HCT116 (cell line): ENCODE measurements around the gene CLTC. TPM values are rescaled to one million over a fixed set of nuclear protein-coding genes. Genes with fewer than 3 reads are reported as not detected.

Experiments
- ATAC-seq: fragments of 200-7000 bp; cut with Tn5 transposase; 2 replicates; pipeline ENCODE4 v1.9.1; 2020; ENCODE audit warnings: mild to moderate bottlenecking, moderate library complexity
- BruUV-seq: library from RNA; stranded (reverse); fragments of 400-500 nt; replicated peaks from 2 replicates; lab custom pipeline; 2021; lab: Mats Ljungman, UMichigan
- CTCF ChIA-PET: fragments of 300-600 bp; sonication (Branson Sonifier 250); formaldehyde crosslinking; loops from one replicate; lab custom pipeline; 2021; ENCODE audit warnings: antibody characterized with exemption; lab: Charles Lee
- POLR2A ChIA-PET: fragments of 300-600, 350-600 bp; sonication (Branson Sonifier 250); formaldehyde crosslinking; loops from one replicate; lab custom pipeline; 2021; ENCODE audit warnings: antibody characterized with exemption; lab: Charles Lee
- RAD21 ChIA-PET, 2 experiments: fragments of 300-600 bp; sonication (Branson Sonifier 250); formaldehyde crosslinking; loops; one replicate each; lab custom pipeline; 2023; ENCODE audit warnings: low total read pairs in 2 of 2; ENCODE audit not compliant: uncharacterized antibody in 2 of 2, unreplicated experiment in 2 of 2, low non-redundant PET in 1 of 2; lab: Charles Lee
- DNase-seq: peaks from one replicate; pipeline ENCODE4 v3.0.0-alpha.2; 2010; ENCODE audit warnings: low read depth, low spot score
- H2AFZ ChIP-seq: fragments of 200-600 bp; shearing (Covaris generic), sonication (generic); 2 replicates; pipeline ENCODE4 v1.6.1; 2017; ENCODE audit warnings: low read depth, mixed run types, mixed read lengths, antibody characterized with exemption, low read length; ENCODE audit not compliant: poor library complexity, severe bottlenecking
- H3K27ac ChIP-seq: 2 replicates; pipeline ENCODE4 v1.5.1; 2012; ENCODE audit warnings: low read depth, low read length
- H3K27me3 ChIP-seq: fragments of 200-600 bp; sonication (generic); 2 replicates; pipeline ENCODE4 v1.6.1; 2016; ENCODE audit warnings: mixed run types, low read length, mixed read lengths; ENCODE audit not compliant: insufficient read depth
- H3K36me3 ChIP-seq, 2 experiments: fragments of 200-500 bp in 1 of 2; fragments of 200-600 bp in 1 of 2; sonication (Bioruptor generic) in 1 of 2; sonication (generic) in 1 of 2; 2 replicates each; pipeline versions ENCODE4 v1.5.1 to v1.6.1; 2014 to 2016; ENCODE audit warnings: low read length in 2 of 2, inconsistent platforms in 1 of 2, mixed read lengths in 1 of 2, mixed run types in 1 of 2; ENCODE audit not compliant: insufficient read depth in 2 of 2, control insufficient read depth in 1 of 2
- H3K4me1 ChIP-seq, 2 experiments: fragments of 200-600 bp in 1 of 2; sonication (generic) in 1 of 2; 2 replicates each; pipeline versions ENCODE4 v1.5.1 to v1.6.1; 2012 to 2017; ENCODE audit warnings: low read length in 2 of 2, inconsistent platforms in 1 of 2, mild to moderate bottlenecking in 1 of 2, mixed read lengths in 1 of 2, mixed run types in 1 of 2, moderate library complexity in 1 of 2; ENCODE audit not compliant: insufficient read depth in 2 of 2, control insufficient read depth in 1 of 2
- H3K4me2 ChIP-seq: fragments of 200-600 bp; sonication (generic); 2 replicates; pipeline ENCODE4 v1.6.1; 2017; ENCODE audit warnings: mixed run types, low read length, mixed read lengths
- H3K4me3 ChIP-seq, 2 experiments: fragments of 200-600 bp in 1 of 2; sonication (generic) in 1 of 2; replicated peaks in 1 of 2; 2 replicates each; pipeline ENCODE4 v1.5.1; 2011 to 2016; ENCODE audit warnings: low read length in 2 of 2, control low read depth in 1 of 2, low read depth in 1 of 2, mild to moderate bottlenecking in 1 of 2, mixed read lengths in 1 of 2, mixed run types in 1 of 2
- H3K79me2 ChIP-seq: fragments of 200-600 bp; sonication (generic); 2 replicates; pipeline ENCODE4 v1.6.1; 2017; ENCODE audit warnings: mild to moderate bottlenecking, mixed run types, low read length, moderate library complexity, mixed read lengths; ENCODE audit not compliant: insufficient read depth
- H3K9ac ChIP-seq: fragments of 200-600 bp; sonication (generic); 2 replicates; pipeline ENCODE4 v1.6.1; 2016; ENCODE audit warnings: low read length, mixed read lengths
- H3K9me2 ChIP-seq: fragments of 200-600 bp; sonication (generic), shearing (Covaris generic); 2 replicates; pipeline ENCODE4 v1.6.1; 2017; ENCODE audit warnings: mixed run types, mild to moderate bottlenecking, moderate library complexity; ENCODE audit not compliant: insufficient read depth
- H3K9me3 ChIP-seq, 2 experiments: fragments of 200-500 bp in 1 of 2; fragments of 200-600 bp in 1 of 2; sonication (Bioruptor generic) in 1 of 2; sonication (generic) in 1 of 2; 2 replicates each; pipeline ENCODE4 v1.6.1; 2014 to 2017; ENCODE audit warnings: low read length in 2 of 2, mixed read lengths in 2 of 2, inconsistent platforms in 1 of 2, low read depth in 1 of 2, mild to moderate bottlenecking in 1 of 2, mixed run types in 1 of 2, moderate library complexity in 1 of 2; ENCODE audit not compliant: control insufficient read depth in 1 of 2, insufficient read depth in 1 of 2
- H4K20me1 ChIP-seq: fragments of 200-600 bp; sonication (generic), shearing (Covaris generic); 2 replicates; pipeline ENCODE4 v1.6.1; 2017; ENCODE audit warnings: mixed run types, mild to moderate bottlenecking, moderate library complexity; ENCODE audit not compliant: insufficient read depth
- CEBPB ChIP-seq: IDR thresholded peaks from 2 replicates; pipeline ENCODE4 v1.6.1; 2012; ENCODE audit warnings: low read depth
- CTCF ChIP-seq, 3 experiments: fragments of 200-600 bp in 1 of 3; sonication (generic) in 1 of 3; IDR thresholded peaks in 2 of 3; conservative IDR thresholded peaks in 1 of 3; 2 replicates each; pipeline ENCODE4 v1.5.1; 2012 to 2017; ENCODE audit warnings: low read depth in 2 of 3, low read length in 2 of 3, antibody characterized with exemption in 1 of 3, borderline replicate concordance in 1 of 3, control low read depth in 1 of 3, mild to moderate bottlenecking in 1 of 3, mixed read lengths in 1 of 3, mixed run types in 1 of 3, moderate library complexity in 1 of 3; ENCODE audit not compliant: insufficient read depth in 1 of 3
- EGR1 ChIP-seq: IDR thresholded peaks from 2 replicates; pipeline ENCODE4 v1.6.1; 2012; ENCODE audit warnings: low read depth
- EZH2 ChIP-seq: fragments of 200-600 bp; sonication (generic); IDR thresholded peaks from 2 replicates; pipeline ENCODE4 v1.6.1; 2017; ENCODE audit warnings: antibody characterized with exemption, mixed run types
- POLR2A ChIP-seq: IDR thresholded peaks from 2 replicates; pipeline ENCODE4 v1.7.0; 2011; ENCODE audit warnings: borderline replicate concordance; ENCODE audit not compliant: insufficient read depth, insufficient read length; ENCODE audit errors: extremely low read depth
- POLR2AphosphoS5 ChIP-seq: IDR thresholded peaks from 2 replicates; pipeline ENCODE4 v1.6.1; 2011; ENCODE audit warnings: mild to moderate bottlenecking, low read depth, low read length, moderate library complexity
- RAD21 ChIP-seq: IDR thresholded peaks from 2 replicates; pipeline ENCODE4 v1.6.1; 2012; ENCODE audit warnings: low read depth, mild to moderate bottlenecking
- REST ChIP-seq: IDR thresholded peaks from 2 replicates; pipeline ENCODE4 v1.6.1; 2012; ENCODE audit warnings: low read depth
- SIN3A ChIP-seq: IDR thresholded peaks from 2 replicates; pipeline ENCODE4 v1.6.1; 2012; ENCODE audit warnings: low read depth
- SP1 ChIP-seq: IDR thresholded peaks from 2 replicates; pipeline ENCODE4 v1.6.1; 2012; ENCODE audit warnings: low read depth
- TCF7L2 ChIP-seq: IDR thresholded peaks from 2 replicates; pipeline ENCODE4 v1.7.0; 2011; ENCODE audit warnings: borderline replicate concordance, inconsistent platforms; ENCODE audit not compliant: insufficient read depth, insufficient read length; ENCODE audit errors: extremely low read depth
- ZNF274 ChIP-seq: fragments of 200-500 bp; sonication (Bioruptor generic); IDR thresholded peaks from 2 replicates; pipeline ENCODE4 v1.6.1; 2014; ENCODE audit warnings: mild to moderate bottlenecking, low read depth, low read length, inconsistent platforms
- intact Hi-C: fragments of 100-400 bp; cut with micrococcal nuclease; formaldehyde crosslinking; loops from 2 replicates; pipeline ENCODE4 v1.10.0; 2022
- total RNA-seq: library from RNA; stranded (reverse); gene quantifications from one replicate; pipeline ENCODE4 v1.2.1, GENCODE V29; 2021; ENCODE audit not compliant: unreplicated experiment
- TF ChIP-seq, protein P1 (sequence below): IDR thresholded peaks from 2 replicates; pipeline ENCODE4 v1.6.1; 2011; ENCODE audit warnings: mild to moderate bottlenecking, low read length, moderate library complexity; ENCODE audit not compliant: insufficient replicate concordance; ENCODE audit errors: extremely low read depth

Gene CLTC
- total RNA-seq, 1 experiment from 2014 or later = 351 TPM

DNA sequence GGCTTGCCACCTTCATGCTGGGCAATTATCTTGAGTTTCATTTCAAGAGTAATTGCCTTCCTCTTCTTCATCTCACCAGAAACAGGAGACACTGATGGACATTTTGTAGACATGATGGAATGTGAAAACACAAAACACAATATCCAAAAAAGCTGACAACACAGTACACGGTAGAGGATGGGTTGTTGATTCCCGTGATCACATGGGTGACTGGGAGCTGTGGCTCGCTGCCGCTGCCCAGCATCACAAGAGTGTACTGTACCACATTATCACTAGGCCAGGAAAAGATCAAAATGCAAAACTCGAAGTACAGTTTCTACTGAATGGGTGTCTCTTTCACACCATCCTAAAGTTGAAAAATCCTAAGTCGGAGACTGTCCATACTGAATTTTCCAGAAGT is 80.1 kb downstream of the CLTC start:
- RAD21 ChIA-PET = no interaction called here
- Histone ChIP-seq H3K4me1 (peaks cover 0 to 4% of the 10 kb centered on the region in 2 experiments; a peak in 1 of 4 replicates), H3K9me3 (no peaks in the 10 kb centered on the region), H2AFZ (no peak overlapping the region), H3K27ac (no peak overlapping the region), H3K79me2 (peaks cover 100% of the 10 kb centered on the region), H3K4me3 (no peak overlapping the region), H3K9me2 (no peaks in the 10 kb centered on the region), H3K9ac (no peak overlapping the region), H3K36me3 (peaks cover 43 to 68% of the 10 kb centered on the region in 2 experiments), H3K27me3 (no peaks in the 10 kb centered on the region), H4K20me1 (peaks cover 86% of the 10 kb centered on the region), H3K4me2 (no peak overlapping the region)
- no peak for TF ChIP-seq EZH2
- no peak for DNase-seq
- CTCF ChIA-PET = no interaction called here
- BruUV-seq = no TSS peak
- no peak for ATAC-seq
- POLR2A ChIA-PET = no interaction called here
- intact Hi-C loops = no loop called here

DNA sequence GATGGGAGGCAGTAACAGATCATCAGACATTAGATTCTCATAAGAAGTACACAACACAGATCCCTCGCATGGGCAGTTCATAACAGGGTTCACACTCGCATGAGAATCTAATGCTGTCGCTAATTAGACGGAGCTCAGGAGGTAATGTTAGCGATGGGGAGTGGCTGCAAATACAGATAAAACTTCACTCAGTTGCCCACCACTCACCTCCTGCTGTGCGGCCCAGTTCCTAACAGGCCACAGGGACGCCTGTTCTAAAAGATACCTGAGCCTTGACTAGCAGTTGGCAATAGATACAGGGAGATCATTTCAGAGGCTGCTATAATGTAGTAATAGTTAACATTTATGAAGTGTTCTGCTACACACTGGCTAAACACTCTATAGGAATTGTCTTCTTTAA is 82.6 kb downstream of the CLTC start:
- Histone ChIP-seq H3K4me1 (peaks cover 9 to 19% of the 10 kb centered on the region in 2 experiments; a peak in 3 of 4 replicates), H3K36me3 (peaks cover 27 to 48% of the 10 kb centered on the region in 2 experiments), H3K27ac (no peak overlapping the region), H4K20me1 (peaks cover 78% of the 10 kb centered on the region), H3K4me3 (no peak overlapping the region), H3K9me2 (no peaks in the 10 kb centered on the region), H2AFZ (no peak overlapping the region), H3K4me2 (no peak overlapping the region), H3K9me3 (no peaks in the 10 kb centered on the region), H3K27me3 (no peaks in the 10 kb centered on the region), H3K79me2 (peaks cover 100% of the 10 kb centered on the region), H3K9ac (no peak overlapping the region)
- BruUV-seq = no TSS peak
- ChIA-PET RAD21 (no interaction called here), CTCF (interaction anchor here (0.9 to 1.3 kb wide), 2 partner anchors 157 kb away, joined by 3 to 6 read pairs; no protein-coding TSS in a partner anchor), POLR2A (no interaction called here)
- ATAC-seq (no peak), DNase-seq (no peak)
- intact Hi-C loops = no loop called here
- TF ChIP-seq POLR2AphosphoS5 = no peak
- TF ChIP-seq REST = no peak
- TF ChIP-seq SP1 = no peak
- no peak for TF ChIP-seq ZNF274
- TF ChIP-seq CEBPB = no peak
- no peak for TF ChIP-seq POLR2A
- no peak for TF ChIP-seq SIN3A
- TF ChIP-seq RAD21 = no peak
- no peak for TF ChIP-seq EGR1
- TF ChIP-seq EZH2 = no peak
- TF ChIP-seq CTCF (IDR thresholded peaks at IDR 0.05 in 2 of 3, conservative IDR thresholded peaks at IDR 0.05 in 1 of 3; ENCODE audit: borderline replicate concordance in 1 of 3, insufficient read depth in 1 of 3, low read depth in 2 of 3, low read length in 2 of 3) = no peak
- no peak for TF ChIP-seq TCF7L2
- TF ChIP-seq, protein P1, sequence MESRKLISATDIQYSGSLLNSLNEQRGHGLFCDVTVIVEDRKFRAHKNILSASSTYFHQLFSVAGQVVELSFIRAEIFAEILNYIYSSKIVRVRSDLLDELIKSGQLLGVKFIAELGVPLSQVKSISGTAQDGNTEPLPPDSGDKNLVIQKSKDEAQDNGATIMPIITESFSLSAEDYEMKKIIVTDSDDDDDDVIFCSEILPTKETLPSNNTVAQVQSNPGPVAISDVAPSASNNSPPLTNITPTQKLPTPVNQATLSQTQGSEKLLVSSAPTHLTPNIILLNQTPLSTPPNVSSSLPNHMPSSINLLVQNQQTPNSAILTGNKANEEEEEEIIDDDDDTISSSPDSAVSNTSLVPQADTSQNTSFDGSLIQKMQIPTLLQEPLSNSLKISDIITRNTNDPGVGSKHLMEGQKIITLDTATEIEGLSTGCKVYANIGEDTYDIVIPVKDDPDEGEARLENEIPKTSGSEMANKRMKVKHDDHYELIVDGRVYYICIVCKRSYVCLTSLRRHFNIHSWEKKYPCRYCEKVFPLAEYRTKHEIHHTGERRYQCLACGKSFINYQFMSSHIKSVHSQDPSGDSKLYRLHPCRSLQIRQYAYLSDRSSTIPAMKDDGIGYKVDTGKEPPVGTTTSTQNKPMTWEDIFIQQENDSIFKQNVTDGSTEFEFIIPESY = no peak
